CD4-positive, alpha-beta T cell treated with Interleukin-4 for 1 hour (primary cell): ENCODE data around the gene JAK2.
A peak's percentile ranks its signal among the peaks of the same experiment; 100 is the strongest.
"Not testable (repeated sequence)": the region's sequence is repeated elsewhere in the genome, so short reads cannot be mapped to it uniquely, and the experiment has no call there.

Source experiments
- DNase-seq, 2 donors: peaks; one replicate each; pipeline ENCODE4 v3.0.0-alpha.2; 2020 to 2022

JAK2 gene

GRCh38 chr9:4984621-4985385, at the start of gene JAK2:
Gene JAK2 (plus strand): TSS chr9:4985272. CDS start chr9:5021988, 36,716 bp downstream.
- peak; percentile 84 to 86 for DNase-seq

- peak in 1 of 2 donors; percentile 24 for DNase-seq
These were observed 48.8 kb upstream of the JAK2 start for GRCh38 chr9:4936277-4936676.

- no peak for DNase-seq
These were observed 48.2 kb upstream of the JAK2 start for GRCh38 chr9:4936823-4937222.

- DNase-seq: no peak
These were observed 47.6 kb upstream of the JAK2 start for GRCh38 chr9:4937446-4937845.

GRCh38 chr9:4938496-4938895, 46.6 kb upstream of the JAK2 start:
- no peak for DNase-seq

- peak; percentile 29 to 37 for DNase-seq
These were observed 45.9 kb upstream of the JAK2 start for GRCh38 chr9:4939118-4939561.

- DNase-seq: not testable (repeated sequence)
These were observed 42.9 kb upstream of the JAK2 start for GRCh38 chr9:4942042-4942691.

- no peak for DNase-seq
These were observed 41.7 kb upstream of the JAK2 start for GRCh38 chr9:4943346-4943745.

GRCh38 chr9:4944431-4945211, 40.5 kb upstream of the JAK2 start:
- not testable (repeated sequence) for DNase-seq

GRCh38 chr9:4946937-4947336, 38.1 kb upstream of the JAK2 start:
- no peak for DNase-seq

- no peak for DNase-seq
These were observed 29.2 kb upstream of the JAK2 start for GRCh38 chr9:4955836-4956235.

- DNase-seq: no peak
These were observed 26.0 kb upstream of the JAK2 start for GRCh38 chr9:4959031-4959430.

GRCh38 chr9:4962085-4962484, 23.0 kb upstream of the JAK2 start:
- no peak for DNase-seq

- no peak for DNase-seq
These were observed 20.5 kb upstream of the JAK2 start for GRCh38 chr9:4964540-4964939.

- DNase-seq: no peak
These were observed 19.8 kb upstream of the JAK2 start for GRCh38 chr9:4965174-4965821.

GRCh38 chr9:4967523-4967922, 17.5 kb upstream of the JAK2 start:
- no peak for DNase-seq

GRCh38 chr9:4969130-4969529, 15.9 kb upstream of the JAK2 start:
- no peak for DNase-seq

- DNase-seq: peak; percentile 30 to 47
These were observed 14.0 kb upstream of the JAK2 start for GRCh38 chr9:4970970-4971641.

GRCh38 chr9:4973246-4973645, 11.8 kb upstream of the JAK2 start:
- no peak for DNase-seq

GRCh38 chr9:4973902-4974301, 11.2 kb upstream of the JAK2 start:
- DNase-seq: no peak

- no peak for DNase-seq
These were observed 5.8 kb upstream of the JAK2 start for GRCh38 chr9:4979239-4979638.

- no peak for DNase-seq
These were observed 4.9 kb upstream of the JAK2 start for GRCh38 chr9:4980086-4980727.
